CD4-positive, alpha-beta T cell (primary cell): ENCODE measurements around the gene PPP1R14C. TPM values are rescaled to one million over a fixed set of nuclear protein-coding genes. Genes with fewer than 3 reads are reported as not detected.

Experiments
- ATAC-seq: fragments of 200-7000 bp; cut with Tn5 transposase; one replicate; pipeline ENCODE4 v1.10.0; 2022; ENCODE audit warnings: mild to moderate bottlenecking; ENCODE audit not compliant: poor library complexity
- CTCF ChIA-PET: fragments of 350-600 bp; sonication (Branson Sonifier 250); formaldehyde crosslinking; loops from one replicate; lab custom pipeline; 2021; ENCODE audit warnings: antibody characterized with exemption, inconsistent platforms; lab: Charles Lee
- POLR2A ChIA-PET: fragments of 350-600 bp; sonication (Branson Sonifier 250); formaldehyde crosslinking; loops from one replicate; lab custom pipeline; 2021; ENCODE audit warnings: antibody characterized with exemption, inconsistent platforms; lab: Charles Lee
- DNase-seq, 14 experiments: peaks; one replicate each; pipeline ENCODE4 v3.0.0-alpha.2; 2013 to 2020; ENCODE audit warnings: mixed read lengths in 2 of 14
- H3K27ac ChIP-seq, 2 donors: one replicate each; pipeline versions ENCODE4 v1.5.1 to v1.7.0; 2013; ENCODE audit warnings: low read length in 2 of 2, low read depth in 1 of 2, mild to moderate bottlenecking in 1 of 2
- H3K27me3 ChIP-seq, 2 experiments: 1 replicate in 1 of 2; 2 replicates in 1 of 2; pipeline versions ENCODE4 v1.6.1 to v1.7.0; 2013; ENCODE audit warnings: low read length in 2 of 2, control low read depth in 1 of 2, mild to moderate bottlenecking in 1 of 2, moderate library complexity in 1 of 2; ENCODE audit not compliant: insufficient read depth in 2 of 2, control insufficient read depth in 1 of 2
- H3K36me3 ChIP-seq: one replicate; pipeline ENCODE4 v1.6.1; 2013; ENCODE audit warnings: low read length, control low read depth; ENCODE audit not compliant: insufficient read depth
- H3K4me1 ChIP-seq: one replicate; pipeline ENCODE4 v1.6.1; 2013; ENCODE audit warnings: low read length, control low read depth; ENCODE audit not compliant: insufficient read depth
- H3K4me3 ChIP-seq: one replicate; pipeline ENCODE4 v1.5.1; 2013; ENCODE audit warnings: mild to moderate bottlenecking, low read length, moderate library complexity
- H3K9me3 ChIP-seq, 2 experiments: 1 replicate in 1 of 2; 2 replicates in 1 of 2; pipeline versions ENCODE4 v1.6.1 to v1.7.0; 2013; ENCODE audit warnings: low read length in 2 of 2, mild to moderate bottlenecking in 2 of 2, control low read depth in 1 of 2, moderate library complexity in 1 of 2; ENCODE audit not compliant: control insufficient read depth in 1 of 2, insufficient read depth in 1 of 2
- H3K27ac Mint-ChIP-seq: one replicate; pipeline ENCODE4 v1.8.0; 2020; ENCODE audit warnings: mixed read lengths
- H3K27me3 Mint-ChIP-seq: one replicate; pipeline ENCODE4 v1.8.0; 2021; ENCODE audit warnings: mixed read lengths
- H3K36me3 Mint-ChIP-seq: one replicate; pipeline ENCODE4 v1.8.0; 2021; ENCODE audit warnings: low read depth, mixed read lengths
- H3K4me1 Mint-ChIP-seq: one replicate; pipeline ENCODE4 v1.8.0; 2021; ENCODE audit warnings: low read depth, mixed read lengths
- H3K4me3 Mint-ChIP-seq: one replicate; pipeline ENCODE4 v1.8.0; 2020; ENCODE audit warnings: mild to moderate bottlenecking, mixed read lengths
- H3K9me3 Mint-ChIP-seq: one replicate; pipeline ENCODE4 v1.8.0; 2020; ENCODE audit warnings: mixed read lengths
- intact Hi-C, 2 experiments: fragments of 100-400 bp; cut with DNase I in 1 of 2; cut with micrococcal nuclease in 1 of 2; formaldehyde crosslinking; loops; one replicate each; pipeline versions ENCODE4 v1.15.1 to v1.9.0; 2023 to 2025; cut with DNase I, micrococcal nuclease
- total RNA-seq, 174 experiments: library from RNA in 2 of 174; stranded (reverse) in 2 of 174; gene quantifications; one replicate each; pipeline ENCODE4 v1.2.3 and lab custom pipeline; 2021 to 2026
- TF ChIP-seq, protein P1 (sequence below): fragments of 200-600 bp; IDR thresholded peaks from one replicate; pipeline ENCODE4 v1.8.0; 2022; ENCODE audit warnings: antibody characterized with exemption, mild to moderate bottlenecking

PPP1R14C gene
- total RNA-seq, 2 experiments from 2014 or later, result not detected

GRCh38 chr6:150267686-150268561, 125.1 kb downstream of the PPP1R14C start:
- CTCF ChIA-PET, result no interaction called here
- Histone ChIP-seq H3K36me3 (no peaks in the 10 kb centered on the region), H3K4me3 (no peak overlapping the region), H3K27me3 (no peaks in the 10 kb centered on the region), H3K27ac (no peak overlapping the region), H3K4me1 (peaks cover 5% of the 10 kb centered on the region), H3K9me3 (peaks cover 10 to 13% of the 10 kb centered on the region in 2 experiments)
- Mint-ChIP-seq H3K27ac (no peak overlapping the region), H3K36me3 (no peaks in the 10 kb centered on the region), H3K9me3 (no peaks in the 10 kb centered on the region), H3K27me3 (no peaks in the 10 kb centered on the region), H3K4me3 (no peak overlapping the region), H3K4me1 (no peaks in the 10 kb centered on the region)
- POLR2A ChIA-PET, result no interaction called here
- ATAC-seq (no peak), DNase-seq (no peak)
- intact Hi-C loops, result no loop called here
- TF ChIP-seq, protein P1, sequence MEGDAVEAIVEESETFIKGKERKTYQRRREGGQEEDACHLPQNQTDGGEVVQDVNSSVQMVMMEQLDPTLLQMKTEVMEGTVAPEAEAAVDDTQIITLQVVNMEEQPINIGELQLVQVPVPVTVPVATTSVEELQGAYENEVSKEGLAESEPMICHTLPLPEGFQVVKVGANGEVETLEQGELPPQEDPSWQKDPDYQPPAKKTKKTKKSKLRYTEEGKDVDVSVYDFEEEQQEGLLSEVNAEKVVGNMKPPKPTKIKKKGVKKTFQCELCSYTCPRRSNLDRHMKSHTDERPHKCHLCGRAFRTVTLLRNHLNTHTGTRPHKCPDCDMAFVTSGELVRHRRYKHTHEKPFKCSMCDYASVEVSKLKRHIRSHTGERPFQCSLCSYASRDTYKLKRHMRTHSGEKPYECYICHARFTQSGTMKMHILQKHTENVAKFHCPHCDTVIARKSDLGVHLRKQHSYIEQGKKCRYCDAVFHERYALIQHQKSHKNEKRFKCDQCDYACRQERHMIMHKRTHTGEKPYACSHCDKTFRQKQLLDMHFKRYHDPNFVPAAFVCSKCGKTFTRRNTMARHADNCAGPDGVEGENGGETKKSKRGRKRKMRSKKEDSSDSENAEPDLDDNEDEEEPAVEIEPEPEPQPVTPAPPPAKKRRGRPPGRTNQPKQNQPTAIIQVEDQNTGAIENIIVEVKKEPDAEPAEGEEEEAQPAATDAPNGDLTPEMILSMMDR, result no peak

GRCh38 chr6:150269130-150269856, 126.4 kb downstream of the PPP1R14C start:
- Mint-ChIP-seq H3K36me3 (no peaks in the 10 kb centered on the region), H3K27ac (no peak overlapping the region), H3K27me3 (no peaks in the 10 kb centered on the region), H3K4me1 (no peaks in the 10 kb centered on the region), H3K9me3 (no peaks in the 10 kb centered on the region), H3K4me3 (no peak overlapping the region)
- ATAC-seq (no peak), DNase-seq (no peak)
- ChIA-PET POLR2A (no interaction called here), CTCF (no interaction called here)
- Histone ChIP-seq H3K27me3 (no peaks in the 10 kb centered on the region), H3K27ac (no peak overlapping the region), H3K36me3 (no peaks in the 10 kb centered on the region), H3K4me3 (no peak overlapping the region), H3K9me3 (peaks cover 2 to 5% of the 10 kb centered on the region in 2 experiments), H3K4me1 (peaks cover 5% of the 10 kb centered on the region)
- intact Hi-C loops, result no loop called here
- TF ChIP-seq, protein P1, result no peak

GRCh38 chr6:150269857-150270223, 127.0 kb downstream of the PPP1R14C start:
- ChIA-PET CTCF (no interaction called here), POLR2A (no interaction called here)
- TF ChIP-seq, protein P1, result no peak
- no peaks in the 10 kb centered on the region for H3K27me3 Mint-ChIP-seq
- no peaks in the 10 kb centered on the region for H3K4me1 ChIP-seq
- no peak overlapping the region for H3K4me3 Mint-ChIP-seq
- H3K4me3 ChIP-seq, result no peak overlapping the region
- H3K4me1 Mint-ChIP-seq, result no peaks in the 10 kb centered on the region
- no peak overlapping the region for H3K27ac ChIP-seq
- ATAC-seq (no peak), DNase-seq (no peak)
- intact Hi-C loops, result no loop called here
- no peak overlapping the region for H3K27ac Mint-ChIP-seq
- H3K27me3 ChIP-seq, result no peaks in the 10 kb centered on the region
- no peaks in the 10 kb centered on the region for H3K9me3 ChIP-seq
- no peaks in the 10 kb centered on the region for H3K36me3 Mint-ChIP-seq
- no peaks in the 10 kb centered on the region for H3K9me3 Mint-ChIP-seq
- H3K36me3 ChIP-seq, result no peaks in the 10 kb centered on the region
